Activated naive CD4-positive, alpha-beta T cell treated with anti-CD3 and anti-CD28 coated beads for 36 hours (primary cell): Measurements from ENCODE around the gene NSMF. TPM values are rescaled to one million over a fixed set of nuclear protein-coding genes. Genes with fewer than 3 reads are reported as not detected.

Source experiments
- CTCF ChIA-PET: fragments of 350-600 bp; sonication (Branson Sonifier 250); formaldehyde crosslinking; loops from one replicate; lab custom pipeline; 2021; ENCODE audit warnings: antibody characterized with exemption; lab: Charles Lee
- DNase-seq: peaks from one replicate; pipeline ENCODE4 v3.0.0-alpha.2; 2020
- H3K27ac Mint-ChIP-seq: one replicate; pipeline ENCODE4 v1.8.0; 2021; ENCODE audit warnings: mild to moderate bottlenecking, mixed read lengths
- H3K27me3 Mint-ChIP-seq: one replicate; pipeline ENCODE4 v1.8.0; 2021; ENCODE audit warnings: low read depth, mixed read lengths
- H3K36me3 Mint-ChIP-seq: one replicate; pipeline ENCODE4 v1.8.0; 2021; ENCODE audit warnings: low read depth, mixed read lengths
- H3K4me1 Mint-ChIP-seq: one replicate; pipeline ENCODE4 v1.8.0; 2021; ENCODE audit warnings: low read depth, mixed read lengths
- H3K4me3 Mint-ChIP-seq: one replicate; pipeline ENCODE4 v1.8.0; 2021; ENCODE audit warnings: mild to moderate bottlenecking, moderate library complexity, mixed read lengths
- H3K9me3 Mint-ChIP-seq: one replicate; pipeline ENCODE4 v1.8.0; 2021; ENCODE audit warnings: mixed read lengths
- intact Hi-C: fragments of 100-400 bp; cut with micrococcal nuclease; formaldehyde crosslinking; loops from one replicate; pipeline ENCODE4 v1.15.1; 2023
- total RNA-seq, 2 experiments: library from RNA; stranded (reverse); gene quantifications; one replicate each; pipeline ENCODE4 v1.2.3, GENCODE V29; 2021

NSMF gene
- total RNA-seq, 2 experiments from 2014 or later, result 33.2 to 35.7 TPM

- Mint-ChIP-seq H3K27ac (no peak overlapping the region), H3K36me3 (no peaks in the 10 kb centered on the region), H3K4me1 (no peaks in the 10 kb centered on the region), H3K4me3 (no peak overlapping the region), H3K9me3 (no peaks in the 10 kb centered on the region), H3K27me3 (no peaks in the 10 kb centered on the region)
- DNase-seq, result no peak
- intact Hi-C loops, result no loop called here
- CTCF ChIA-PET, result no interaction called here
These were observed 28.6 kb upstream of the NSMF start for GRCh38 chr9:137487454-137488326.

- Mint-ChIP-seq H3K4me3 (no peak overlapping the region), H3K27ac (no peak overlapping the region), H3K27me3 (no peaks in the 10 kb centered on the region), H3K9me3 (no peaks in the 10 kb centered on the region), H3K36me3 (no peaks in the 10 kb centered on the region), H3K4me1 (no peaks in the 10 kb centered on the region)
- CTCF ChIA-PET, result no interaction called here
- intact Hi-C loops, result no loop called here
- no peak for DNase-seq
These were observed 27.7 kb upstream of the NSMF start for GRCh38 chr9:137486545-137487453.

- intact Hi-C loops, result no loop called here
- no peak overlapping the region for H3K27ac Mint-ChIP-seq
- CTCF ChIA-PET, result no interaction called here
These were observed 27.0 kb upstream of the NSMF start for GRCh38 chr9:137486141-137486490.

GRCh38 chr9:137485343-137486140, 26.4 kb upstream of the NSMF start:
- CTCF ChIA-PET, result no interaction called here
- intact Hi-C loops, result no loop called here
- Mint-ChIP-seq H3K27me3 (no peaks in the 10 kb centered on the region), H3K9me3 (no peaks in the 10 kb centered on the region), H3K36me3 (no peaks in the 10 kb centered on the region), H3K27ac (no peak overlapping the region), H3K4me3 (no peak overlapping the region), H3K4me1 (no peaks in the 10 kb centered on the region)
- DNase-seq, result no peak

More at GRCh38 chr9:137486141-137486490, 27.0 kb upstream of the NSMF start:
- no peak for DNase-seq
- Mint-ChIP-seq H3K9me3 (no peaks in the 10 kb centered on the region), H3K27me3 (no peaks in the 10 kb centered on the region), H3K4me3 (no peak overlapping the region), H3K36me3 (no peaks in the 10 kb centered on the region), H3K4me1 (no peaks in the 10 kb centered on the region)

- no peaks in the 10 kb centered on the region for H3K36me3 Mint-ChIP-seq
- no peaks in the 10 kb centered on the region for H3K9me3 Mint-ChIP-seq
- CTCF ChIA-PET, result no interaction called here
- no peak overlapping the region for H3K27ac Mint-ChIP-seq
- H3K4me3 Mint-ChIP-seq, result no peak overlapping the region
- no peaks in the 10 kb centered on the region for H3K4me1 Mint-ChIP-seq
- H3K27me3 Mint-ChIP-seq, result no peaks in the 10 kb centered on the region
- intact Hi-C loops, result no loop called here
- DNase-seq, result no peak
These were observed 25.6 kb upstream of the NSMF start for GRCh38 chr9:137484551-137485315.

- H3K4me1 Mint-ChIP-seq, result no peaks in the 10 kb centered on the region
- H3K9me3 Mint-ChIP-seq, result no peaks in the 10 kb centered on the region
- intact Hi-C loops, result no loop called here
- no peak overlapping the region for H3K4me3 Mint-ChIP-seq
- H3K27me3 Mint-ChIP-seq, result no peaks in the 10 kb centered on the region
- CTCF ChIA-PET, result no interaction called here
- H3K27ac Mint-ChIP-seq, result no peak overlapping the region
- DNase-seq, result no peak
- H3K36me3 Mint-ChIP-seq, result no peaks in the 10 kb centered on the region
These were observed 23.1 kb upstream of the NSMF start for GRCh38 chr9:137482094-137482781.

- CTCF ChIA-PET, result no interaction called here
- Mint-ChIP-seq H3K27ac (no peak overlapping the region), H3K9me3 (peaks cover 5% of the 10 kb centered on the region), H3K27me3 (no peaks in the 10 kb centered on the region), H3K36me3 (peaks cover 3% of the 10 kb centered on the region), H3K4me1 (no peaks in the 10 kb centered on the region), H3K4me3 (no peak overlapping the region)
- intact Hi-C loops, result no loop called here
- no peak for DNase-seq
These were observed 21.9 kb upstream of the NSMF start for GRCh38 chr9:137480686-137481683.

GRCh38 chr9:137479892-137480685, 21.0 kb upstream of the NSMF start:
- intact Hi-C loops, result no loop called here
- CTCF ChIA-PET, result no interaction called here
- H3K27ac Mint-ChIP-seq, result no peak overlapping the region
- no peak for DNase-seq
- H3K36me3 Mint-ChIP-seq, result peaks cover 8% of the 10 kb centered on the region
- no peaks in the 10 kb centered on the region for H3K4me1 Mint-ChIP-seq
- H3K9me3 Mint-ChIP-seq, result peaks cover 10% of the 10 kb centered on the region
- H3K27me3 Mint-ChIP-seq, result no peaks in the 10 kb centered on the region
- no peak overlapping the region for H3K4me3 Mint-ChIP-seq

- CTCF ChIA-PET, result no interaction called here
- Mint-ChIP-seq H3K9me3 (peaks cover 13% of the 10 kb centered on the region), H3K36me3 (peaks cover 11% of the 10 kb centered on the region), H3K27me3 (no peaks in the 10 kb centered on the region), H3K4me3 (no peak overlapping the region), H3K4me1 (no peaks in the 10 kb centered on the region), H3K27ac (no peak overlapping the region)
- intact Hi-C loops, result no loop called here
- no peak for DNase-seq
These were observed 20.1 kb upstream of the NSMF start for GRCh38 chr9:137478962-137479861.
